H1 (cell line): ENCODE data around the gene RBM20. TPM values are rescaled to one million over a fixed set of nuclear protein-coding genes. Genes with fewer than 3 reads are reported as not detected.
A peak's percentile ranks its signal among the peaks of the same experiment; 100 is the strongest.

Experiments
- CTCF ChIA-PET: fragments of 300-600 bp; sonication (Branson Sonifier 250); formaldehyde crosslinking; loops from one replicate; lab custom pipeline; 2021; ENCODE audit not compliant: partially characterized antibody; lab: Charles Lee
- POLR2A ChIA-PET: fragments of 300-600 bp; sonication (Branson Sonifier 250); formaldehyde crosslinking; loops from one replicate; lab custom pipeline; 2021; ENCODE audit warnings: inconsistent platforms; ENCODE audit not compliant: partially characterized antibody; lab: Charles Lee
- DNase-seq, 2 experiments: peaks; one replicate each; pipeline versions ENCODE4 v3.0.0 to v3.0.0-alpha.2; 2010 to 2022; ENCODE audit warnings: low spot score in 2 of 2, low read depth in 1 of 2, mixed read lengths in 1 of 2
- FAIRE-seq: peaks from 2 replicates; lab custom pipeline; 2011; peaks lifted over from hg19 to GRCh38; lab: Jason Lieb, UNC
- H2AFZ ChIP-seq: 2 replicates; pipeline ENCODE4 v1.8.1; 2012; ENCODE audit warnings: low read length, inconsistent platforms
- H2AK5ac ChIP-seq: 2 replicates; pipeline ENCODE4 v1.6.1; 2013; ENCODE audit warnings: low read depth, low read length
- H2BK120ac ChIP-seq: replicated peaks from 2 replicates; pipeline ENCODE3; 2013; ENCODE audit warnings: low read depth, low read length, inconsistent platforms
- H2BK12ac ChIP-seq: 2 replicates; pipeline ENCODE4 v1.6.1; 2013; ENCODE audit warnings: low read depth, low read length
- H2BK15ac ChIP-seq: 2 replicates; pipeline ENCODE4 v1.6.1; 2013; ENCODE audit warnings: low read length
- H2BK20ac ChIP-seq: 2 replicates; pipeline ENCODE4 v1.6.1; 2013; ENCODE audit warnings: low read length
- H2BK5ac ChIP-seq: 2 replicates; pipeline ENCODE4 v1.6.1; 2013; ENCODE audit warnings: low read depth, low read length
- H3K14ac ChIP-seq: 2 replicates; pipeline ENCODE4 v1.6.1; 2013; ENCODE audit warnings: inconsistent platforms; ENCODE audit not compliant: insufficient read length
- H3K18ac ChIP-seq: 2 replicates; pipeline ENCODE4 v1.6.1; 2013; ENCODE audit warnings: low read length; ENCODE audit errors: extremely low read depth
- H3K23ac ChIP-seq: 2 replicates; pipeline ENCODE4 v1.6.1; 2013; ENCODE audit warnings: inconsistent platforms; ENCODE audit not compliant: insufficient read length
- H3K23me2 ChIP-seq: 2 replicates; pipeline ENCODE4 v1.6.1; 2013; ENCODE audit warnings: low read depth, low read length
- H3K27ac ChIP-seq: 2 replicates; pipeline ENCODE4 v1.6.1; 2011; ENCODE audit warnings: low read depth, low read length, inconsistent platforms
- H3K27me3 ChIP-seq, 4 experiments: replicated peaks in 1 of 4; 1 replicate in 1 of 4; 2 replicates in 3 of 4; pipeline versions ENCODE4 v1.6.1 to v1.8.1; 2011 to 2013; ENCODE audit warnings: low read length in 3 of 4, mild to moderate bottlenecking in 3 of 4, inconsistent platforms in 2 of 4, mixed read lengths in 2 of 4, moderate library complexity in 1 of 4; ENCODE audit not compliant: control insufficient read depth in 3 of 4, insufficient read depth in 3 of 4; ENCODE audit errors: extremely low read depth in 1 of 4
- H3K36me3 ChIP-seq, 4 experiments: 2 replicates each; pipeline versions ENCODE4 v1.6.1 to v1.8.1; 2011 to 2013; ENCODE audit warnings: mild to moderate bottlenecking in 4 of 4, low read length in 3 of 4, moderate library complexity in 2 of 4, control low read depth in 1 of 4, inconsistent platforms in 1 of 4; ENCODE audit not compliant: insufficient read depth in 4 of 4, control insufficient read depth in 2 of 4
- H3K4ac ChIP-seq: replicated peaks from 2 replicates; pipeline ENCODE3; 2013; ENCODE audit warnings: low read length, low read depth, mixed read lengths, inconsistent platforms; ENCODE audit not compliant: insufficient read length
- H3K4me1 ChIP-seq, 4 experiments: replicated peaks in 1 of 4; 1 replicate in 1 of 4; 2 replicates in 3 of 4; pipeline versions ENCODE4 v1.6.1 to v1.8.1; 2011 to 2013; ENCODE audit warnings: low read length in 3 of 4, inconsistent platforms in 2 of 4, mixed read lengths in 1 of 4; ENCODE audit not compliant: insufficient read depth in 4 of 4, control insufficient read depth in 3 of 4
- H3K4me2 ChIP-seq, 2 experiments: 2 replicates each; pipeline versions ENCODE4 v1.6.1 to v1.8.1; 2011 to 2013; ENCODE audit warnings: low read depth in 2 of 2, low read length in 2 of 2, control low read depth in 1 of 2, inconsistent platforms in 1 of 2, mild to moderate bottlenecking in 1 of 2; ENCODE audit not compliant: insufficient read depth in 1 of 2
- H3K4me3 ChIP-seq, 4 experiments: fragments of 200-600, 300-600 bp in 1 of 4; sonication (generic), shearing (Covaris generic), sonication (Bioruptor Twin) in 1 of 4; 2 replicates each; pipeline versions ENCODE4 v1.5.1 to v1.8.1; 2011 to 2016; ENCODE audit warnings: low read length in 4 of 4, low read depth in 3 of 4, control low read depth in 2 of 4, inconsistent platforms in 2 of 4, mild to moderate bottlenecking in 2 of 4, mixed read lengths in 1 of 4, moderate library complexity in 1 of 4; ENCODE audit not compliant: insufficient read depth in 2 of 4; ENCODE audit errors: extremely low read depth in 1 of 4
- H3K56ac ChIP-seq: replicated peaks from 2 replicates; pipeline ENCODE3; 2013; ENCODE audit warnings: low read depth, mild to moderate bottlenecking, mixed read lengths, low read length, inconsistent platforms; ENCODE audit not compliant: insufficient read length
- H3K79me1 ChIP-seq: 2 replicates; pipeline ENCODE4 v1.6.1; 2013; ENCODE audit warnings: low read depth, low read length, control low read depth
- H3K79me2 ChIP-seq, 2 experiments: 2 replicates each; pipeline versions ENCODE4 v1.6.1 to v1.8.1; 2012 to 2013; ENCODE audit warnings: low read length in 2 of 2, mild to moderate bottlenecking in 2 of 2, inconsistent platforms in 1 of 2; ENCODE audit not compliant: insufficient read depth in 2 of 2, control insufficient read depth in 1 of 2
- H3K9ac ChIP-seq, 4 experiments: replicated peaks in 1 of 4; 1 replicate in 1 of 4; 2 replicates in 3 of 4; pipeline versions ENCODE4 v1.6.1 to v1.8.1; 2011 to 2013; ENCODE audit warnings: low read depth in 3 of 4, low read length in 3 of 4, control low read depth in 2 of 4, mild to moderate bottlenecking in 2 of 4, moderate library complexity in 2 of 4, inconsistent platforms in 1 of 4; ENCODE audit errors: extremely low read depth in 1 of 4
- H3K9me3 ChIP-seq, 2 experiments: 2 replicates each; pipeline versions ENCODE4 v1.6.1 to v1.8.1; 2012 to 2013; ENCODE audit warnings: mild to moderate bottlenecking in 2 of 2, moderate library complexity in 2 of 2, control low read depth in 1 of 2, inconsistent platforms in 1 of 2, low read depth in 1 of 2, low read length in 1 of 2, mixed read lengths in 1 of 2; ENCODE audit not compliant: insufficient read depth in 2 of 2
- H4K20me1 ChIP-seq, 2 experiments: replicated peaks in 1 of 2; 2 replicates each; pipeline versions ENCODE3 to v1.8.1; 2011 to 2013; ENCODE audit warnings: inconsistent platforms in 2 of 2, low read length in 2 of 2, mild to moderate bottlenecking in 1 of 2; ENCODE audit not compliant: insufficient read depth in 2 of 2, control insufficient read depth in 1 of 2
- H4K5ac ChIP-seq: 2 replicates; pipeline ENCODE4 v1.6.1; 2013; ENCODE audit warnings: low read length, low read depth, mixed read lengths, inconsistent platforms; ENCODE audit not compliant: insufficient read length
- H4K8ac ChIP-seq: 2 replicates; pipeline ENCODE4 v1.8.0; 2013; ENCODE audit warnings: mild to moderate bottlenecking, moderate library complexity, low read length, inconsistent platforms; ENCODE audit not compliant: insufficient read depth; ENCODE audit errors: extremely low read depth
- H4K91ac ChIP-seq: replicated peaks from 2 replicates; pipeline ENCODE3; 2013; ENCODE audit warnings: low read length, mixed read lengths, inconsistent platforms; ENCODE audit not compliant: insufficient read length
- ASH2L ChIP-seq: fragments of 200-600, 300-600 bp; sonication (generic); IDR thresholded peaks from one replicate; pipeline ENCODE4 v1.7.1; 2017; ENCODE audit warnings: low read length
- EP300 ChIP-seq, 2 experiments: IDR thresholded peaks; 1 replicate in 1 of 2; 2 replicates in 1 of 2; pipeline ENCODE4 v1.6.1; 2011 to 2012; ENCODE audit warnings: low read depth in 2 of 2, low read length in 2 of 2, mild to moderate bottlenecking in 2 of 2, borderline replicate concordance in 1 of 2, inconsistent platforms in 1 of 2, moderate library complexity in 1 of 2
- FOSL1 ChIP-seq: IDR thresholded peaks from 2 replicates; pipeline ENCODE4 v1.6.1; 2011; ENCODE audit warnings: mild to moderate bottlenecking, low read depth, low read length, moderate library complexity; ENCODE audit not compliant: insufficient read depth
- GABPA ChIP-seq: IDR thresholded peaks from 2 replicates; pipeline ENCODE4 v1.6.1; 2011; ENCODE audit warnings: mild to moderate bottlenecking, low read length, moderate library complexity, borderline replicate concordance; ENCODE audit not compliant: insufficient read depth
- HDAC6 ChIP-seq: IDR thresholded peaks from one replicate; pipeline ENCODE4 v1.7.1; 2012; ENCODE audit warnings: low read depth, mild to moderate bottlenecking, inconsistent platforms, low read length, moderate library complexity
- RXRA ChIP-seq: IDR thresholded peaks from 2 replicates; pipeline ENCODE4 v1.6.1; 2011; ENCODE audit warnings: low read depth, mild to moderate bottlenecking, low read length, moderate library complexity; ENCODE audit not compliant: insufficient read depth
- SAP30 ChIP-seq: fragments of 300-600 bp; sonication (generic); IDR thresholded peaks from 2 replicates; pipeline ENCODE4 v1.7.1; 2012; ENCODE audit warnings: low read length, moderate library complexity, mild to moderate bottlenecking, inconsistent platforms; ENCODE audit not compliant: insufficient read depth, insufficient replicate concordance
- WGBS, 2 experiments: shearing (Covaris generic) in 1 of 2; methylation state at CpG; one replicate each; pipeline versions ENCODE4 v1.1.6 to v1.1.7; 2013 to 2015; ENCODE audit warnings: low lambda C conversion rate in 2 of 2, mixed read lengths in 2 of 2, inconsistent platforms in 1 of 2, low coverage in 1 of 2, missing lambda C conversion rate in 1 of 2; ENCODE audit not compliant: insufficient replicate concordance in 2 of 2, insufficient coverage in 1 of 2, insufficient read length in 1 of 2; ENCODE audit errors: extremely low coverage in 1 of 2, missing lambda C conversion rate in 1 of 2; 5-methylcytosine and 5-hydroxymethylcytosine counted together
- polyA plus RNA-seq, 7 experiments: library from polyadenylated mRNA; depleted of rRNA in 3 of 7; stranded (reverse) in 5 of 7; unstranded in 2 of 7; fragments of >200 nt in 5 of 7; fragments of 200-250 nt in 2 of 7; gene quantifications; 1 replicate in 5 of 7; 2 replicates in 1 of 7; 4 replicates in 1 of 7; pipeline versions ENCODE4 v1.2.1 to v1.2.3, GENCODE V29; 2011 to 2013; ENCODE audit warnings: missing spikeins in 2 of 7, mixed read lengths in 2 of 7
- total RNA-seq: library from RNA; stranded (reverse); fragmentation: NEBNext Ultra II Directional; extraction: Animal tissue kit (Norgen Biotek cat#: 25700); gene quantifications from 2 replicates; pipeline ENCODE4 v1.2.1, GENCODE V29; 2021
- TF ChIP-seq, protein P1 (sequence below): IDR thresholded peaks from 2 replicates; pipeline ENCODE4 v1.6.1; 2012; ENCODE audit warnings: inconsistent platforms
- TF ChIP-seq, protein P2 (sequence below): IDR thresholded peaks from 2 replicates; pipeline ENCODE4 v1.6.1; 2012; ENCODE audit warnings: inconsistent platforms
- TF ChIP-seq, protein P3 (sequence below): IDR thresholded peaks from 2 replicates; pipeline ENCODE4 v1.6.1; 2011; ENCODE audit warnings: low read length, improper control_type of control experiment

Gene RBM20
- total and polyA plus RNA-seq, 2 of the 8 experiments (the other 6 are each of a cell fraction or from before 2014, with no cell fraction given): 0.05 to 0.63 TPM

GRCh38 chr10:110641256-110641655, 2.9 kb upstream of the RBM20 start:
- H4K91ac ChIP-seq: no peak overlapping the region
- no peak overlapping the region for H2BK5ac ChIP-seq
- H3K36me3 ChIP-seq: no peaks in the 10 kb centered on the region; a peak in 1 of 8 replicates
- FAIRE-seq: peak; percentile 98
- no peak overlapping the region for H3K4ac ChIP-seq
- H3K9me3 ChIP-seq: no peaks in the 10 kb centered on the region
- H3K9ac ChIP-seq: no peak overlapping the region
- no peak overlapping the region for H4K8ac ChIP-seq
- no peak overlapping the region for H2BK20ac ChIP-seq
- H3K56ac ChIP-seq: no peak overlapping the region
- H3K18ac ChIP-seq: no peak overlapping the region
- no peak overlapping the region for H2BK12ac ChIP-seq
- H2BK120ac ChIP-seq: no peak overlapping the region
- peak overlapping the region in 1 of 4 experiments; percentile 30; a peak in 2 of 8 replicates for H3K4me3 ChIP-seq
- WGBS, 2 experiments: 9% methylated on average over 5 of the region's 5 CpGs; no CpG with 5 or more reads in 1 of the 2 experiments
- H2BK15ac ChIP-seq: no peak overlapping the region
- ChIA-PET CTCF (interaction anchor here (0.6 to 6.3 kb wide), 9 partner anchors 21 to 1499 kb away, joined by 3 to 51 read pairs (median 5); no protein-coding TSS in a partner anchor), POLR2A (interaction anchor here (0.6 to 1.2 kb wide), 2 partner anchors 12 to 27 kb away, joined by 3 read pairs; no protein-coding TSS in a partner anchor)
- no peak for DNase-seq
- H3K79me1 ChIP-seq: no peaks in the 10 kb centered on the region
- H3K14ac ChIP-seq: no peak overlapping the region
- H3K27ac ChIP-seq: no peak overlapping the region
- no peak overlapping the region for H4K5ac ChIP-seq
- H3K23ac ChIP-seq: no peak overlapping the region
- peak overlapping the region; percentile 11 to 42; a peak in 3 of 4 replicates for H3K4me2 ChIP-seq
- H2AK5ac ChIP-seq: no peak overlapping the region
- peaks cover 30 to 44% (median 38%) of the 10 kb centered on the region in 4 experiments for H3K27me3 ChIP-seq
- H2AFZ ChIP-seq: no peak overlapping the region
- no peaks in the 10 kb centered on the region for H4K20me1 ChIP-seq
- H3K4me1 ChIP-seq: peaks cover 12 to 30% (median 15%) of the 10 kb centered on the region in 4 experiments
- H3K79me2 ChIP-seq: no peaks in the 10 kb centered on the region
- H3K23me2 ChIP-seq: peaks cover 10% of the 10 kb centered on the region
- TF ChIP-seq GABPA (no peak), ASH2L (no peak), FOSL1 (no peak), EP300 (IDR thresholded peaks at IDR 0.05; ENCODE audit: borderline replicate concordance in 1 of 2, low read depth in 2 of 2, low read length in 2 of 2) (no peak), SAP30 (no peak), HDAC6 (no peak), RXRA (peak; percentile 67; the same call in 1 of the 2 replicates)
- TF ChIP-seq, protein P1, sequence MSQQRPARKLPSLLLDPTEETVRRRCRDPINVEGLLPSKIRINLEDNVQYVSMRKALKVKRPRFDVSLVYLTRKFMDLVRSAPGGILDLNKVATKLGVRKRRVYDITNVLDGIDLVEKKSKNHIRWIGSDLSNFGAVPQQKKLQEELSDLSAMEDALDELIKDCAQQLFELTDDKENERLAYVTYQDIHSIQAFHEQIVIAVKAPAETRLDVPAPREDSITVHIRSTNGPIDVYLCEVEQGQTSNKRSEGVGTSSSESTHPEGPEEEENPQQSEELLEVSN: peak; percentile 19; the same call in 1 of the 2 replicates
- TF ChIP-seq, protein P2, sequence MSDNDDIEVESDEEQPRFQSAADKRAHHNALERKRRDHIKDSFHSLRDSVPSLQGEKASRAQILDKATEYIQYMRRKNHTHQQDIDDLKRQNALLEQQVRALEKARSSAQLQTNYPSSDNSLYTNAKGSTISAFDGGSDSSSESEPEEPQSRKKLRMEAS: peak; percentile 45; the same call in 1 of the 2 replicates
- TF ChIP-seq, protein P3, sequence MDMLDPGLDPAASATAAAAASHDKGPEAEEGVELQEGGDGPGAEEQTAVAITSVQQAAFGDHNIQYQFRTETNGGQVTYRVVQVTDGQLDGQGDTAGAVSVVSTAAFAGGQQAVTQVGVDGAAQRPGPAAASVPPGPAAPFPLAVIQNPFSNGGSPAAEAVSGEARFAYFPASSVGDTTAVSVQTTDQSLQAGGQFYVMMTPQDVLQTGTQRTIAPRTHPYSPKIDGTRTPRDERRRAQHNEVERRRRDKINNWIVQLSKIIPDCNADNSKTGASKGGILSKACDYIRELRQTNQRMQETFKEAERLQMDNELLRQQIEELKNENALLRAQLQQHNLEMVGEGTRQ: peak; percentile 80
